H1 (cell line): ENCODE results near the gene CA14. TPM values are rescaled to one million over a fixed set of nuclear protein-coding genes. Genes with fewer than 3 reads are reported as not detected.

Experiments used
- ASH2L ChIP-seq: fragments of 200-600, 300-600 bp; sonication (generic); IDR thresholded peaks from one replicate; pipeline ENCODE4 v1.7.1; 2017; ENCODE audit warnings: low read length
- BCL11A ChIP-seq, 2 experiments: IDR thresholded peaks; one replicate each; pipeline ENCODE4 v1.6.1; 2011; ENCODE audit warnings: low read depth in 2 of 2, low read length in 2 of 2, mild to moderate bottlenecking in 2 of 2
- CREB1 ChIP-seq: IDR thresholded peaks from 2 replicates; pipeline ENCODE4 v1.6.1; 2012; ENCODE audit warnings: inconsistent platforms
- FOSL1 ChIP-seq: IDR thresholded peaks from 2 replicates; pipeline ENCODE4 v1.6.1; 2011; ENCODE audit warnings: mild to moderate bottlenecking, low read depth, low read length, moderate library complexity; ENCODE audit not compliant: insufficient read depth
- GTF2F1 ChIP-seq: IDR thresholded peaks from 2 replicates; pipeline ENCODE4 v1.6.1; 2012; ENCODE audit warnings: low read depth, low read length, improper control_type of control experiment, borderline replicate concordance
- JUND ChIP-seq: IDR thresholded peaks from 2 replicates; pipeline ENCODE4 v1.6.1; 2011; ENCODE audit warnings: mild to moderate bottlenecking, improper control_type of control experiment, low read length
- NRF1 ChIP-seq: IDR thresholded peaks from 2 replicates; pipeline ENCODE4 v1.6.1; 2011; ENCODE audit warnings: mild to moderate bottlenecking, low read depth, low read length, improper control_type of control experiment
- SP1 ChIP-seq: IDR thresholded peaks from 2 replicates; pipeline ENCODE4 v1.6.1; 2011; ENCODE audit warnings: low read depth, low read length
- TEAD4 ChIP-seq: IDR thresholded peaks from 2 replicates; pipeline ENCODE4 v1.6.1; 2012; ENCODE audit warnings: low read depth, low read length, inconsistent platforms, mixed read lengths
- YY1 ChIP-seq: IDR thresholded peaks from 2 replicates; pipeline ENCODE4 v1.6.1; 2011; ENCODE audit warnings: low read depth, mild to moderate bottlenecking, low read length
- polyA plus RNA-seq, 7 experiments: library from polyadenylated mRNA; depleted of rRNA in 3 of 7; stranded (reverse) in 5 of 7; unstranded in 2 of 7; fragments of >200 nt in 5 of 7; fragments of 200-250 nt in 2 of 7; gene quantifications; 1 replicate in 5 of 7; 2 replicates in 1 of 7; 4 replicates in 1 of 7; pipeline versions ENCODE4 v1.2.1 to v1.2.3, GENCODE V29; 2011 to 2013; ENCODE audit warnings: missing spikeins in 2 of 7, mixed read lengths in 2 of 7
- total RNA-seq: library from RNA; stranded (reverse); fragmentation: NEBNext Ultra II Directional; extraction: Animal tissue kit (Norgen Biotek cat#: 25700); gene quantifications from 2 replicates; pipeline ENCODE4 v1.2.1, GENCODE V29; 2021
- TF ChIP-seq, protein P1 (sequence below): fragments of 300-600 bp; sonication (generic); IDR thresholded peaks from 2 replicates; pipeline ENCODE4 v1.7.1; 2012; ENCODE audit warnings: low read length, moderate library complexity, mild to moderate bottlenecking, inconsistent platforms; ENCODE audit not compliant: insufficient replicate concordance
- TF ChIP-seq, protein P2 (sequence below): IDR thresholded peaks from 2 replicates; pipeline ENCODE4 v1.6.1; 2012; ENCODE audit warnings: inconsistent platforms

CA14 gene
- total and polyA plus RNA-seq, 2 of the 8 experiments (the other 6 are each of a cell fraction or from before 2014, with no cell fraction given) = 52.3 to 105 TPM

DNA sequence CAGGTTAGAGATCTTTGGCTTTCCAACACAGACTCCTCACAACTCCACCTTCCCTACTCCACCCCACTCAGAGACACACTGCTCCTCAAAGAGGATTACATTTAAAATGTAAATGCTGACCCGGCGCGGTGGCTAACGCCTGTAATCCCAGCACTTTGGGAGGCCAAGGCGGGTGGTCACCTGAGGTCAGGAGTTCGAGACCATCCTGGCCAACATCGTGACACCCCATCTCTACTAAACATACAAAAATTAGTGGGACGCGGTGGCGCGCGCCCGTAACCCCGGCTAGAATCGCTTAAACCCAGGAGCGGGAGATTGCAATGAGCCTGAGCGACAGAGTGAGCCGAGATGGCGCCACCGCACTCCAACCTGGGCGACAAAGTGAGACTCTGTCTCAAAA is 19.8 kb upstream of the CA14 start (continued):
- TF ChIP-seq, protein P1, sequence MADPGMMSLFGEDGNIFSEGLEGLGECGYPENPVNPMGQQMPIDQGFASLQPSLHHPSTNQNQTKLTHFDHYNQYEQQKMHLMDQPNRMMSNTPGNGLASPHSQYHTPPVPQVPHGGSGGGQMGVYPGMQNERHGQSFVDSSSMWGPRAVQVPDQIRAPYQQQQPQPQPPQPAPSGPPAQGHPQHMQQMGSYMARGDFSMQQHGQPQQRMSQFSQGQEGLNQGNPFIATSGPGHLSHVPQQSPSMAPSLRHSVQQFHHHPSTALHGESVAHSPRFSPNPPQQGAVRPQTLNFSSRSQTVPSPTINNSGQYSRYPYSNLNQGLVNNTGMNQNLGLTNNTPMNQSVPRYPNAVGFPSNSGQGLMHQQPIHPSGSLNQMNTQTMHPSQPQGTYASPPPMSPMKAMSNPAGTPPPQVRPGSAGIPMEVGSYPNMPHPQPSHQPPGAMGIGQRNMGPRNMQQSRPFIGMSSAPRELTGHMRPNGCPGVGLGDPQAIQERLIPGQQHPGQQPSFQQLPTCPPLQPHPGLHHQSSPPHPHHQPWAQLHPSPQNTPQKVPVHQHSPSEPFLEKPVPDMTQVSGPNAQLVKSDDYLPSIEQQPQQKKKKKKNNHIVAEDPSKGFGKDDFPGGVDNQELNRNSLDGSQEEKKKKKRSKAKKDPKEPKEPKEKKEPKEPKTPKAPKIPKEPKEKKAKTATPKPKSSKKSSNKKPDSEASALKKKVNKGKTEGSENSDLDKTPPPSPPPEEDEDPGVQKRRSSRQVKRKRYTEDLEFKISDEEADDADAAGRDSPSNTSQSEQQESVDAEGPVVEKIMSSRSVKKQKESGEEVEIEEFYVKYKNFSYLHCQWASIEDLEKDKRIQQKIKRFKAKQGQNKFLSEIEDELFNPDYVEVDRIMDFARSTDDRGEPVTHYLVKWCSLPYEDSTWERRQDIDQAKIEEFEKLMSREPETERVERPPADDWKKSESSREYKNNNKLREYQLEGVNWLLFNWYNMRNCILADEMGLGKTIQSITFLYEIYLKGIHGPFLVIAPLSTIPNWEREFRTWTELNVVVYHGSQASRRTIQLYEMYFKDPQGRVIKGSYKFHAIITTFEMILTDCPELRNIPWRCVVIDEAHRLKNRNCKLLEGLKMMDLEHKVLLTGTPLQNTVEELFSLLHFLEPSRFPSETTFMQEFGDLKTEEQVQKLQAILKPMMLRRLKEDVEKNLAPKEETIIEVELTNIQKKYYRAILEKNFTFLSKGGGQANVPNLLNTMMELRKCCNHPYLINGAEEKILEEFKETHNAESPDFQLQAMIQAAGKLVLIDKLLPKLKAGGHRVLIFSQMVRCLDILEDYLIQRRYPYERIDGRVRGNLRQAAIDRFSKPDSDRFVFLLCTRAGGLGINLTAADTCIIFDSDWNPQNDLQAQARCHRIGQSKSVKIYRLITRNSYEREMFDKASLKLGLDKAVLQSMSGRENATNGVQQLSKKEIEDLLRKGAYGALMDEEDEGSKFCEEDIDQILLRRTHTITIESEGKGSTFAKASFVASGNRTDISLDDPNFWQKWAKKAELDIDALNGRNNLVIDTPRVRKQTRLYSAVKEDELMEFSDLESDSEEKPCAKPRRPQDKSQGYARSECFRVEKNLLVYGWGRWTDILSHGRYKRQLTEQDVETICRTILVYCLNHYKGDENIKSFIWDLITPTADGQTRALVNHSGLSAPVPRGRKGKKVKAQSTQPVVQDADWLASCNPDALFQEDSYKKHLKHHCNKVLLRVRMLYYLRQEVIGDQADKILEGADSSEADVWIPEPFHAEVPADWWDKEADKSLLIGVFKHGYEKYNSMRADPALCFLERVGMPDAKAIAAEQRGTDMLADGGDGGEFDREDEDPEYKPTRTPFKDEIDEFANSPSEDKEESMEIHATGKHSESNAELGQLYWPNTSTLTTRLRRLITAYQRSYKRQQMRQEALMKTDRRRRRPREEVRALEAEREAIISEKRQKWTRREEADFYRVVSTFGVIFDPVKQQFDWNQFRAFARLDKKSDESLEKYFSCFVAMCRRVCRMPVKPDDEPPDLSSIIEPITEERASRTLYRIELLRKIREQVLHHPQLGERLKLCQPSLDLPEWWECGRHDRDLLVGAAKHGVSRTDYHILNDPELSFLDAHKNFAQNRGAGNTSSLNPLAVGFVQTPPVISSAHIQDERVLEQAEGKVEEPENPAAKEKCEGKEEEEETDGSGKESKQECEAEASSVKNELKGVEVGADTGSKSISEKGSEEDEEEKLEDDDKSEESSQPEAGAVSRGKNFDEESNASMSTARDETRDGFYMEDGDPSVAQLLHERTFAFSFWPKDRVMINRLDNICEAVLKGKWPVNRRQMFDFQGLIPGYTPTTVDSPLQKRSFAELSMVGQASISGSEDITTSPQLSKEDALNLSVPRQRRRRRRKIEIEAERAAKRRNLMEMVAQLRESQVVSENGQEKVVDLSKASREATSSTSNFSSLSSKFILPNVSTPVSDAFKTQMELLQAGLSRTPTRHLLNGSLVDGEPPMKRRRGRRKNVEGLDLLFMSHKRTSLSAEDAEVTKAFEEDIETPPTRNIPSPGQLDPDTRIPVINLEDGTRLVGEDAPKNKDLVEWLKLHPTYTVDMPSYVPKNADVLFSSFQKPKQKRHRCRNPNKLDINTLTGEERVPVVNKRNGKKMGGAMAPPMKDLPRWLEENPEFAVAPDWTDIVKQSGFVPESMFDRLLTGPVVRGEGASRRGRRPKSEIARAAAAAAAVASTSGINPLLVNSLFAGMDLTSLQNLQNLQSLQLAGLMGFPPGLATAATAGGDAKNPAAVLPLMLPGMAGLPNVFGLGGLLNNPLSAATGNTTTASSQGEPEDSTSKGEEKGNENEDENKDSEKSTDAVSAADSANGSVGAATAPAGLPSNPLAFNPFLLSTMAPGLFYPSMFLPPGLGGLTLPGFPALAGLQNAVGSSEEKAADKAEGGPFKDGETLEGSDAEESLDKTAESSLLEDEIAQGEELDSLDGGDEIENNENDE = no peak
- TF ChIP-seq TEAD4 (no peak), YY1 (no peak), GTF2F1 (no peak), JUND (no peak), SP1 (no peak), BCL11A (IDR thresholded peaks at IDR 0.05; ENCODE audit: low read depth in 2 of 2, low read length in 2 of 2) (no peak), ASH2L (no peak), CREB1 (no peak), NRF1 (no peak), FOSL1 (no peak)
- TF ChIP-seq, protein P2, sequence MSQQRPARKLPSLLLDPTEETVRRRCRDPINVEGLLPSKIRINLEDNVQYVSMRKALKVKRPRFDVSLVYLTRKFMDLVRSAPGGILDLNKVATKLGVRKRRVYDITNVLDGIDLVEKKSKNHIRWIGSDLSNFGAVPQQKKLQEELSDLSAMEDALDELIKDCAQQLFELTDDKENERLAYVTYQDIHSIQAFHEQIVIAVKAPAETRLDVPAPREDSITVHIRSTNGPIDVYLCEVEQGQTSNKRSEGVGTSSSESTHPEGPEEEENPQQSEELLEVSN = no peak
